ENCODE results near the gene GSC2. TPM values are rescaled to one million over a fixed set of nuclear protein-coding genes. Genes with fewer than 3 reads are reported as not detected.
A peak's percentile ranks its signal among the peaks of the same experiment; 100 is the strongest.

GSC2 gene
- total and polyA plus RNA-seq, 9 of the 15 experiments (the other 6 are each of a cell fraction or from before 2014, with no cell fraction given) = not detected

GRCh38 chr22:19178065-19178656 lies 28.1 kb upstream of the GSC2 start (continued):
- TF ChIP-seq KLF13 (tag; IDR thresholded peaks at IDR 0.05; ENCODE audit: borderline replicate concordance, low read depth) (peak; percentile 93), STAT6 (CRISPR knock-in tag; IDR thresholded peaks at IDR 0.05) (0 out of 2 replicates have a peak, but pooled peaks have one; percentile 40), HDAC6 (IDR thresholded peaks at IDR 0.05; ENCODE audit: low read depth, low read length) (peak; percentile 92; the same call in 1 of the 2 replicates), ATF1 (CRISPR knock-in tag; IDR thresholded peaks at IDR 0.05) (no peak), ATF1 (tag; IDR thresholded peaks at IDR 0.05) (peak; percentile 55), HSF4 (CRISPR knock-in tag; IDR thresholded peaks at IDR 0.05; ENCODE audit: borderline replicate concordance) (no peak), GTF2B (IDR thresholded peaks at IDR 0.05; ENCODE audit: extremely low read depth, insufficient read length) (no peak), ZFX (CRISPR knock-in tag; IDR thresholded peaks at IDR 0.05) (no peak), ZNF764 (CRISPR knock-in tag; IDR thresholded peaks at IDR 0.05; ENCODE audit: low read depth) (peak; percentile 72), ILK (tag; IDR thresholded peaks at IDR 0.05; ENCODE audit: borderline replicate concordance, low read depth) (no peak), MLX (CRISPR knock-in tag; conservative IDR thresholded peaks at IDR 0.05) (peak; percentile 88 to 89; a peak in 3 of 4 replicates), THAP7 (CRISPR knock-in tag; IDR thresholded peaks at IDR 0.05) (no peak), CHD2 (IDR thresholded peaks at IDR 0.05; ENCODE audit: low read depth, low read length) (0 out of 2 replicates have a peak, but pooled peaks have one; percentile 50), ZNF695 (CRISPR knock-in tag; IDR thresholded peaks at IDR 0.05) (0 out of 2 replicates have a peak, but pooled peaks have one; percentile 51), TFAP4 (CRISPR knock-in tag; IDR thresholded peaks at IDR 0.05; ENCODE audit: borderline replicate concordance) (no peak), CBFB (CRISPR knock-in tag; IDR thresholded peaks at IDR 0.05) (no peak), THAP12 (CRISPR knock-in tag; IDR thresholded peaks at IDR 0.05) (peak; percentile 96)

All from K562 (cell line).